ENCODE measurements around the gene DOC2A. TPM values are rescaled to one million over a fixed set of nuclear protein-coding genes. Genes with fewer than 3 reads are reported as not detected.

The DOC2A gene
- total RNA-seq, 1 experiment from 2014 or later = 3.2 TPM

DNA sequence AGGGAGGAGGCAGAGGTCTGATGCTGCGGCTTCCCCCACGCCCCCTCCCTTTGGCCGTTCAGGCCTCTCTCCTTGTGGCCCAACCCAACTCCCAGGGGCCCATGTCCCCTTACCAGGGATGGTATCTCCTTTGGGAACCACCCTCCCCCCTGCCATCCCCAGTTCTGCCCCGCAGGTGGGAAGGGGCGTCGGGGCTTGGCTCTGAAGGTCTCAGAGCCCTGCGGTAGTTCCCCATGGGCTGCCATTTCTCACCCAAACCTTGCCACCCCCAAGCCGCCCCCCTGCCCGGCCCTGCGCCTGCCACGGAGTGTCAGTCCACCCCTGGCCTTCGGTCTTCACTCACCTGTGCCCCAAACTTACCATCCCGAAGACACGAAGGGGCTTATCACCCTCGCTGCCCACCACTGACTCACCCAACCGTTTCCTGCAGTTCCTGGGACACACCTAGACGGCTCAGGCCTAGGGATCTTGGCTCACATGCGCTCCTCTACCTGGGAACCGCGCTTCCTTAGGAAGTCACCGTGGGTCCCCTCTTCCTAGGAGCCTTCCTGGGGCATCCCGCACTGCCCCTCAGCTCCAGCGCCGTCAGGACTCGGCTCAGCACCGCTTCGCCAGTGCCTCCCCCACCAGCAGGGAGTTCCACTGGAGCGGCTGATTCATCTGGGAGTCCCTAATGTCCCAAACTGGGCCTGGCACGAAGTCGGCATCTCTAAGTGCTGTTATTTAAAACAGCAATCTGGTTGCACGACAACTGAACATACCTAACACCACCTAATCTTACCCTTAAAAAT is 1.1 kb upstream of the DOC2A start:
- Histone ChIP-seq H3K27me3 (ENCODE audit: control insufficient read depth, insufficient read depth, low read length) (no peaks in the 10 kb centered on the region), H3K36me3 (ENCODE audit: control insufficient read depth, insufficient read depth, low read length) (no peaks in the 10 kb centered on the region), H3K4me1 (ENCODE audit: control insufficient read depth, insufficient read depth, low read length) (no peaks in the 10 kb centered on the region), H3K4me3 (ENCODE audit: low read depth in 2 of 2, low read length in 2 of 2) (peak overlapping the region in 1 of 2 experiments; percentile 51; a peak in 1 of 4 replicates), H3K9me3 (ENCODE audit: control insufficient read depth, insufficient read depth, low read depth, low read length) (no peaks in the 10 kb centered on the region), H3K27ac (ENCODE audit: low read length) (no peak overlapping the region)
- no peak for ATAC-seq
- ChIA-PET CTCF (interaction anchor here (0.6 kb wide), 1 partner anchor 1031 kb away, joined by 3 read pairs; no protein-coding TSS in a partner anchor), POLR2A (interaction anchor here (0.6 kb wide), 3 partner anchors 41 to 192 kb away, joined by 3 to 8 read pairs (median 6); no protein-coding TSS in a partner anchor)
- intact Hi-C loops (cut with micrococcal nuclease; ENCODE audit: unreplicated experiment) (no loop called here), in situ Hi-C loops (cut with HindIII; ENCODE audit: low pct_unique_long_range_greater_than_20kb, low sequenced_read_pairs) (no loop called here)
- BruUV-seq (replicated peaks) = no TSS peak
- DNase-seq (ENCODE audit: low read depth, low spot score) = no peak
- TF ChIP-seq, protein P1, sequence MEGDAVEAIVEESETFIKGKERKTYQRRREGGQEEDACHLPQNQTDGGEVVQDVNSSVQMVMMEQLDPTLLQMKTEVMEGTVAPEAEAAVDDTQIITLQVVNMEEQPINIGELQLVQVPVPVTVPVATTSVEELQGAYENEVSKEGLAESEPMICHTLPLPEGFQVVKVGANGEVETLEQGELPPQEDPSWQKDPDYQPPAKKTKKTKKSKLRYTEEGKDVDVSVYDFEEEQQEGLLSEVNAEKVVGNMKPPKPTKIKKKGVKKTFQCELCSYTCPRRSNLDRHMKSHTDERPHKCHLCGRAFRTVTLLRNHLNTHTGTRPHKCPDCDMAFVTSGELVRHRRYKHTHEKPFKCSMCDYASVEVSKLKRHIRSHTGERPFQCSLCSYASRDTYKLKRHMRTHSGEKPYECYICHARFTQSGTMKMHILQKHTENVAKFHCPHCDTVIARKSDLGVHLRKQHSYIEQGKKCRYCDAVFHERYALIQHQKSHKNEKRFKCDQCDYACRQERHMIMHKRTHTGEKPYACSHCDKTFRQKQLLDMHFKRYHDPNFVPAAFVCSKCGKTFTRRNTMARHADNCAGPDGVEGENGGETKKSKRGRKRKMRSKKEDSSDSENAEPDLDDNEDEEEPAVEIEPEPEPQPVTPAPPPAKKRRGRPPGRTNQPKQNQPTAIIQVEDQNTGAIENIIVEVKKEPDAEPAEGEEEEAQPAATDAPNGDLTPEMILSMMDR (IDR thresholded peaks at IDR 0.05) = no peak
- no peak for TF ChIP-seq TCF7L2 (IDR thresholded peaks at IDR 0.05; ENCODE audit: low read depth, low read length)
- TF ChIP-seq POLR2AphosphoS5 (IDR thresholded peaks at IDR 0.05; ENCODE audit: low read depth, low read length) = no peak
- TF ChIP-seq SIN3A (IDR thresholded peaks at IDR 0.05; ENCODE audit: borderline replicate concordance, insufficient read depth, low read depth, low read length) = no peak
- TF ChIP-seq, protein P2, sequence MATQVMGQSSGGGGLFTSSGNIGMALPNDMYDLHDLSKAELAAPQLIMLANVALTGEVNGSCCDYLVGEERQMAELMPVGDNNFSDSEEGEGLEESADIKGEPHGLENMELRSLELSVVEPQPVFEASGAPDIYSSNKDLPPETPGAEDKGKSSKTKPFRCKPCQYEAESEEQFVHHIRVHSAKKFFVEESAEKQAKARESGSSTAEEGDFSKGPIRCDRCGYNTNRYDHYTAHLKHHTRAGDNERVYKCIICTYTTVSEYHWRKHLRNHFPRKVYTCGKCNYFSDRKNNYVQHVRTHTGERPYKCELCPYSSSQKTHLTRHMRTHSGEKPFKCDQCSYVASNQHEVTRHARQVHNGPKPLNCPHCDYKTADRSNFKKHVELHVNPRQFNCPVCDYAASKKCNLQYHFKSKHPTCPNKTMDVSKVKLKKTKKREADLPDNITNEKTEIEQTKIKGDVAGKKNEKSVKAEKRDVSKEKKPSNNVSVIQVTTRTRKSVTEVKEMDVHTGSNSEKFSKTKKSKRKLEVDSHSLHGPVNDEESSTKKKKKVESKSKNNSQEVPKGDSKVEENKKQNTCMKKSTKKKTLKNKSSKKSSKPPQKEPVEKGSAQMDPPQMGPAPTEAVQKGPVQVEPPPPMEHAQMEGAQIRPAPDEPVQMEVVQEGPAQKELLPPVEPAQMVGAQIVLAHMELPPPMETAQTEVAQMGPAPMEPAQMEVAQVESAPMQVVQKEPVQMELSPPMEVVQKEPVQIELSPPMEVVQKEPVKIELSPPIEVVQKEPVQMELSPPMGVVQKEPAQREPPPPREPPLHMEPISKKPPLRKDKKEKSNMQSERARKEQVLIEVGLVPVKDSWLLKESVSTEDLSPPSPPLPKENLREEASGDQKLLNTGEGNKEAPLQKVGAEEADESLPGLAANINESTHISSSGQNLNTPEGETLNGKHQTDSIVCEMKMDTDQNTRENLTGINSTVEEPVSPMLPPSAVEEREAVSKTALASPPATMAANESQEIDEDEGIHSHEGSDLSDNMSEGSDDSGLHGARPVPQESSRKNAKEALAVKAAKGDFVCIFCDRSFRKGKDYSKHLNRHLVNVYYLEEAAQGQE (IDR thresholded peaks at IDR 0.05; ENCODE audit: insufficient read depth in 1 of 2, low read depth in 2 of 2, low read length in 1 of 2) = no peak

DNA sequence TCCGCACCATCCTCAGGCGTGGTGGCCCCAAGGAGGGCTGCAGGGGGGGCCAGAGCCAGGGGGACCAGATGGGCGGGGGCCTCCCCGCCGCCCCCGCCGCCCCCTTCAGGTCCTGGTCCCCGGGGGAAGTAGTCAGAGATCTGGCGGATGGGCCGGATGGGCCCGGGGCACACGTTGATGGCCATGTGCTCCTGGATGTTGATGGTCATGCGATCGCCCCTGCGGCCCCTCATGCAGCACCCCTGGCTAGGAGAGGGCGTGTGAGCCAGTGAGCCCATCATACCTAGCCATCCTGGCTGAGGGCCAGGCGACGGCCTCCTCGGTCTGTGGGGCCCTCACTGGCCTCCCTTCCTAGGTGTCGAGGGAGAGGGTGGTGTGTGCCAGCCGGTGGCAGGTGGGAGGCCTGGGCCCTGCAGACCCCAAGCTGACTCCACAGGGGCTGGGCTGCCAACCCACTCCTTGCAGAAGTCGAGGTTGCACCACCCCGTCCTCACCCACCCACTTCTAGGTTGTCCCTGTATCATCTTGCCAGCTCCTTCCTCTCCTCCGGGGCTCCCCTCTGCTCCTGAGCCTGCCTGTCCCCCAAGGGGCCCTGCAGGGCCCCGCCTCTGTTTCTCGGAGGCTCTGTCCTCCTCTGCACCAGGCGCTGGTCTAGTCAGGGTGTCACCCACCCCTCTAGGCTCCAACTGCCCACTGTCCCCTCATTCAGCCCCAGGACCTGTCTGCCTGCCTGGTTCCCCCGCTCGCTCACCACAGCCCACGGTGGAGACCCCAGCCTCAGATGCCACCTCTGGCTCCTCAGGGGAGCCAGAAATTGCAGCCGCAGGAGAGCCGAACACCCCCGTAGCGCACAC is 610 bp downstream of the DOC2A start:
- no peak for DNase-seq (ENCODE audit: low read depth, low spot score)
- in situ Hi-C loops (cut with HindIII; ENCODE audit: low pct_unique_long_range_greater_than_20kb, low sequenced_read_pairs) (no loop called here), intact Hi-C loops (cut with micrococcal nuclease; ENCODE audit: unreplicated experiment) (no loop called here)
- no peaks in the 10 kb centered on the region for H3K4me1 ChIP-seq (ENCODE audit: control insufficient read depth, insufficient read depth, low read length)
- H3K9me3 ChIP-seq (ENCODE audit: control insufficient read depth, insufficient read depth, low read depth, low read length) = no peaks in the 10 kb centered on the region
- ChIA-PET CTCF (interaction anchor here (0.6 kb wide), 1 partner anchor 415 kb away, joined by 6 read pairs; no protein-coding TSS in a partner anchor), POLR2A (interaction anchor here (0.6 kb wide), 1 partner anchor 9 kb away, joined by 3 read pairs; no protein-coding TSS in a partner anchor)
- TF ChIP-seq, protein P1 (IDR thresholded peaks at IDR 0.05) = no peak
- TF ChIP-seq SIN3A (IDR thresholded peaks at IDR 0.05; ENCODE audit: borderline replicate concordance, insufficient read depth, low read depth, low read length) (no peak), POLR2AphosphoS5 (IDR thresholded peaks at IDR 0.05; ENCODE audit: low read depth, low read length) (no peak), TCF7L2 (IDR thresholded peaks at IDR 0.05; ENCODE audit: low read depth, low read length) (no peak)
- TF ChIP-seq, protein P2 (IDR thresholded peaks at IDR 0.05; ENCODE audit: insufficient read depth in 1 of 2, low read depth in 2 of 2, low read length in 1 of 2) = no peak
- H3K27ac ChIP-seq (ENCODE audit: low read length) = no peak overlapping the region
- 0 out of 2 replicates have a peak, but pooled peaks have one; percentile 18 for ATAC-seq
- peak overlapping the region; percentile 40 to 51 for H3K4me3 ChIP-seq (ENCODE audit: low read depth in 2 of 2, low read length in 2 of 2)
- no peaks in the 10 kb centered on the region for H3K27me3 ChIP-seq (ENCODE audit: control insufficient read depth, insufficient read depth, low read length)
- H3K36me3 ChIP-seq (ENCODE audit: control insufficient read depth, insufficient read depth, low read length) = no peaks in the 10 kb centered on the region
- BruUV-seq (replicated peaks) = no TSS peak
